ENCODE results near the gene LHPP.
A peak's percentile ranks its signal among the peaks of the same experiment; 100 is the strongest.

LHPP gene

DNA sequence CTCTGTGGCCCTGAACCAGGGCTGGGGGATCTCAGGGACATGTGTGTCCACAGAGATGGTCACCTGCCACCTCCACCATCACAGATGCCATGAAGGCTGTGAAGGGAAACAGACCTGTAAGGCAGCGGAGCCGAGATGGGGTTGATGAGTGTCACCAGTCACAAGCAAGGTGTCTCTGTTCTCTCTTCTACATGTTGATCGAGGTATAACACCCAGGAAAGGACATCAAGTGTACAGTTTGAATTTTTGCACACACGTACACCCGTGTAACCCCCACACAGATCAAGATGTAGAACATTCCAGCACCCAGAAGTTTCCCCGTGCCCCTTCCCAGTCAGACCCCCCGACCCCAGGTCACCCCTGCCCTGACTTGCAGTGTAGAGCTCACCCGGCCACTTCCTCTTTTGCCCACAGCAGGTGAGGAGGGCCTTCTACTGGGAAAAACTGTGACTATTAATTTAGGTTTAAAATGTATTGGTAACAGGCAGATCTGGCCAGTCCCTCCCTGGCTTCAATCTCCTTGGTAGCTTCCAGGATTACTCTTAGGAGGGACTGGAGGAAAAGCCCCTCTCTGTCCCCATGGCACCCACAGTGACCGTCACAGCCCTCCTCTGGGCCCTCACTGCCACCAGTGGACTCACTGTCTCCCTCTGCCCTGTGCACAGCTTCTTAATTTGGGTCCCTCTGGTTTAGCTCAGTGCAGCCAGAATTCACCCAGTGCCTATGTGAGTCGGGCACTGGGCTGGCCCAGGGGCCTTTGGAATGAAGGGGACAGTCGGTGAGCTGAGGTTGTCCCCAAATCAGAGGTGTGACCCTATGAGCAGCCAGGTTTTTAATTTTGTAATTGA lies 108.2 kb downstream of the LHPP start:
- Histone ChIP-seq H3K18ac (ENCODE audit: low read length) (peak overlapping the region; percentile 86), H2BK120ac (ENCODE audit: low read depth, low read length) (no peak overlapping the region), H3K79me1 (ENCODE audit: low read depth, low read length) (no peaks in the 10 kb centered on the region), H3K4me2 (ENCODE audit: insufficient read depth, low read length, poor library complexity, severe bottlenecking) (no peak overlapping the region), H2AK5ac (ENCODE audit: low read depth, low read length) (peak overlapping the region; percentile 38), H2BK15ac (ENCODE audit: low read length) (peak overlapping the region; percentile 65), H2AFZ (ENCODE audit: low read length) (peak overlapping the region; percentile 38), H3K14ac (ENCODE audit: low read length) (no peak overlapping the region), H4K8ac (ENCODE audit: low read depth, low read length) (no peak overlapping the region), H3K4me1 (ENCODE audit: control insufficient read depth in 2 of 2, insufficient read depth in 1 of 2, low read depth in 1 of 2, low read length in 2 of 2) (peaks cover 16 to 24% of the 10 kb centered on the region in 2 donors), H2BK12ac (ENCODE audit: low read length) (no peak overlapping the region), H3K27ac (replicated peaks; ENCODE audit: low read length) (no peak overlapping the region), H3K23ac (ENCODE audit: low read depth, low read length, poor library complexity) (no peak overlapping the region), H2BK5ac (ENCODE audit: low read length) (no peak overlapping the region), H3K36me3 (replicated peaks in 1 of 2; ENCODE audit: control insufficient read depth in 2 of 2, insufficient read depth in 2 of 2, low read length in 2 of 2) (no peaks in the 10 kb centered on the region), H3K27me3 (ENCODE audit: control insufficient read depth in 3 of 3, insufficient read depth in 3 of 3, low read depth in 1 of 3, low read length in 3 of 3) (peaks cover 0 to 3% (median 0%) of the 10 kb centered on the region in 3 experiments), H3K9me3 (replicated peaks in 1 of 2; ENCODE audit: control insufficient read depth in 2 of 2, insufficient read depth in 1 of 2, low read depth in 1 of 2, low read length in 2 of 2) (peaks cover 0 to 4% of the 10 kb centered on the region in 2 donors), H4K91ac (ENCODE audit: low read depth, low read length, poor library complexity) (no peak overlapping the region), H3K9ac (ENCODE audit: low read depth, low read length, poor library complexity) (peak overlapping the region; percentile 81), H3K4me3 (ENCODE audit: low read length in 2 of 2) (no peak overlapping the region), H3K4ac (ENCODE audit: low read length) (no peak overlapping the region)
- no CpG with 5 or more reads among the region's 11 CpGs for WGBS, 2 donors (ENCODE audit: extremely low coverage in 2 of 2, insufficient read length in 2 of 2, insufficient replicate concordance in 1 of 2)
- DNase-seq (ENCODE audit: low spot score): no peak

DNA sequence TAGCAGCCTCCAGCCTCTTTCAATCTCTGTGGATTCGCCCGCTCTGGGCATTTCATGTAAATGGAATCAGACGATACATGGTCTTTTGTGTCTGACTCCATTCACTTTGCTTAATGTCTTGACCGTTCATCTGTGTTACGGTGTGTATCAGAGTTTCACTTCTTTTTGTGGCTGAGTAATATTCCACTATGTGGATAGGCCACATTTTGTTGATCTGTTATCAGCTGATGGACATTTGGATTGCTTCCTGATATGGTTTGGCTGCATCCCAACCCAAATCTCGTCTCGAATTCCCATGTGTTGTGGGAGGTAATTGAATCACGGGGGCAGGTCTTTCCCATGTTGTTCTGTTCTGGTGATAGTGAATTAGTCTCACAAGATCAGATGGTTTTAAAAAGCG lies 109.0 kb downstream of the LHPP start:
- H2BK15ac ChIP-seq (ENCODE audit: low read length): no peak overlapping the region
- H3K4ac ChIP-seq (ENCODE audit: low read length): no peak overlapping the region
- H2AFZ ChIP-seq (ENCODE audit: low read length): no peak overlapping the region
- peaks cover 0 to 11% (median 0%) of the 10 kb centered on the region in 3 experiments for H3K27me3 ChIP-seq (ENCODE audit: control insufficient read depth in 3 of 3, insufficient read depth in 3 of 3, low read depth in 1 of 3, low read length in 3 of 3)
- H3K23ac ChIP-seq (ENCODE audit: low read depth, low read length, poor library complexity): no peak overlapping the region
- H2BK120ac ChIP-seq (ENCODE audit: low read depth, low read length): no peak overlapping the region
- H3K9ac ChIP-seq (ENCODE audit: low read depth, low read length, poor library complexity): no peak overlapping the region
- no peaks in the 10 kb centered on the region for H3K36me3 ChIP-seq (replicated peaks in 1 of 2; ENCODE audit: control insufficient read depth in 2 of 2, insufficient read depth in 2 of 2, low read length in 2 of 2)
- no peak overlapping the region for H3K4me3 ChIP-seq (ENCODE audit: low read length in 2 of 2)
- H2BK5ac ChIP-seq (ENCODE audit: low read length): no peak overlapping the region
- no peak overlapping the region for H2BK12ac ChIP-seq (ENCODE audit: low read length)
- H3K14ac ChIP-seq (ENCODE audit: low read length): no peak overlapping the region
- H3K27ac ChIP-seq (replicated peaks; ENCODE audit: low read length): no peak overlapping the region
- no peak overlapping the region for H3K18ac ChIP-seq (ENCODE audit: low read length)
- H3K4me1 ChIP-seq (ENCODE audit: control insufficient read depth in 2 of 2, insufficient read depth in 1 of 2, low read depth in 1 of 2, low read length in 2 of 2): peaks cover 9 to 16% of the 10 kb centered on the region in 2 donors
- no peak overlapping the region for H3K4me2 ChIP-seq (ENCODE audit: insufficient read depth, low read length, poor library complexity, severe bottlenecking)
- no peak overlapping the region for H4K91ac ChIP-seq (ENCODE audit: low read depth, low read length, poor library complexity)
- WGBS, 2 donors (ENCODE audit: extremely low coverage in 2 of 2, insufficient read length in 2 of 2, insufficient replicate concordance in 1 of 2): no CpG with 5 or more reads among the region's 9 CpGs
- H2AK5ac ChIP-seq (ENCODE audit: low read depth, low read length): no peak overlapping the region
- H3K79me1 ChIP-seq (ENCODE audit: low read depth, low read length): no peaks in the 10 kb centered on the region
- peaks cover 0 to 4% of the 10 kb centered on the region in 2 donors for H3K9me3 ChIP-seq (replicated peaks in 1 of 2; ENCODE audit: control insufficient read depth in 2 of 2, insufficient read depth in 1 of 2, low read depth in 1 of 2, low read length in 2 of 2)
- DNase-seq (ENCODE audit: low spot score): no peak
- H4K8ac ChIP-seq (ENCODE audit: low read depth, low read length): no peak overlapping the region

DNA sequence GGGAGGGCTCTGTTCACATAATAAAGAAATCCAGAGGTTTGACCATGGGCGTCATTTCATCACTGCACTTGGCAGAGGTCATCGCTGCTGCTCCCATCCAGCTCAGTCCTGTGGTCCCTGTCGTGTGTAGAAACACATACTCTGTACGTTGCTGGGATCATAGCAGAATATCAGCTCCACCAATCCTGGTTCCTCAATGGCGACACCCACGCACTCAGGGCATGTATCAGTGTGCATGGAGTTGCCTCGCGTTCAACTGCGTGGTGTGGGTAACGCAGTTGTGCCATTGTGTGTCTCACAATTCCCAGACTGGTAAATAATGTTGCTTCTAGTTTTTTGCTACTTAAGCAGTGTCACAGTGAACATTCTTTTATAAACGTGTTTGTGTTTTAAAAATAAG lies 111.1 kb downstream of the LHPP start:
- H3K18ac ChIP-seq (ENCODE audit: low read length): no peak overlapping the region
- peaks cover 0 to 4% of the 10 kb centered on the region in 2 donors for H3K9me3 ChIP-seq (replicated peaks in 1 of 2; ENCODE audit: control insufficient read depth in 2 of 2, insufficient read depth in 1 of 2, low read depth in 1 of 2, low read length in 2 of 2)
- no peak overlapping the region for H4K91ac ChIP-seq (ENCODE audit: low read depth, low read length, poor library complexity)
- H3K9ac ChIP-seq (ENCODE audit: low read depth, low read length, poor library complexity): peak overlapping the region; percentile 83
- peak overlapping the region; percentile 99 for H4K8ac ChIP-seq (ENCODE audit: low read depth, low read length)
- H3K27me3 ChIP-seq (ENCODE audit: control insufficient read depth in 3 of 3, insufficient read depth in 3 of 3, low read depth in 1 of 3, low read length in 3 of 3): peaks cover 0 to 15% (median 0%) of the 10 kb centered on the region in 3 experiments
- H2AK5ac ChIP-seq (ENCODE audit: low read depth, low read length): no peak overlapping the region
- no peak overlapping the region for H3K27ac ChIP-seq (replicated peaks; ENCODE audit: low read length)
- H3K23ac ChIP-seq (ENCODE audit: low read depth, low read length, poor library complexity): no peak overlapping the region
- H2BK15ac ChIP-seq (ENCODE audit: low read length): no peak overlapping the region
- H2BK5ac ChIP-seq (ENCODE audit: low read length): no peak overlapping the region
- H3K4ac ChIP-seq (ENCODE audit: low read length): no peak overlapping the region
- no peak overlapping the region for H3K4me2 ChIP-seq (ENCODE audit: insufficient read depth, low read length, poor library complexity, severe bottlenecking)
- no peaks in the 10 kb centered on the region for H3K36me3 ChIP-seq (replicated peaks in 1 of 2; ENCODE audit: control insufficient read depth in 2 of 2, insufficient read depth in 2 of 2, low read length in 2 of 2)
- no peak overlapping the region for H3K14ac ChIP-seq (ENCODE audit: low read length)
- H2BK12ac ChIP-seq (ENCODE audit: low read length): no peak overlapping the region
- peak overlapping the region in 1 of 2 donors; percentile 55 for H3K4me3 ChIP-seq (ENCODE audit: low read length in 2 of 2)
- H2AFZ ChIP-seq (ENCODE audit: low read length): no peak overlapping the region
- H3K4me1 ChIP-seq (ENCODE audit: control insufficient read depth in 2 of 2, insufficient read depth in 1 of 2, low read depth in 1 of 2, low read length in 2 of 2): peaks cover 5 to 13% of the 10 kb centered on the region in 2 donors
- no CpG with 5 or more reads among the region's 11 CpGs for WGBS, 2 donors (ENCODE audit: extremely low coverage in 2 of 2, insufficient read length in 2 of 2, insufficient replicate concordance in 1 of 2)
- no peak for DNase-seq (ENCODE audit: low spot score)
- no peaks in the 10 kb centered on the region for H3K79me1 ChIP-seq (ENCODE audit: low read depth, low read length)
- H2BK120ac ChIP-seq (ENCODE audit: low read depth, low read length): no peak overlapping the region

DNA sequence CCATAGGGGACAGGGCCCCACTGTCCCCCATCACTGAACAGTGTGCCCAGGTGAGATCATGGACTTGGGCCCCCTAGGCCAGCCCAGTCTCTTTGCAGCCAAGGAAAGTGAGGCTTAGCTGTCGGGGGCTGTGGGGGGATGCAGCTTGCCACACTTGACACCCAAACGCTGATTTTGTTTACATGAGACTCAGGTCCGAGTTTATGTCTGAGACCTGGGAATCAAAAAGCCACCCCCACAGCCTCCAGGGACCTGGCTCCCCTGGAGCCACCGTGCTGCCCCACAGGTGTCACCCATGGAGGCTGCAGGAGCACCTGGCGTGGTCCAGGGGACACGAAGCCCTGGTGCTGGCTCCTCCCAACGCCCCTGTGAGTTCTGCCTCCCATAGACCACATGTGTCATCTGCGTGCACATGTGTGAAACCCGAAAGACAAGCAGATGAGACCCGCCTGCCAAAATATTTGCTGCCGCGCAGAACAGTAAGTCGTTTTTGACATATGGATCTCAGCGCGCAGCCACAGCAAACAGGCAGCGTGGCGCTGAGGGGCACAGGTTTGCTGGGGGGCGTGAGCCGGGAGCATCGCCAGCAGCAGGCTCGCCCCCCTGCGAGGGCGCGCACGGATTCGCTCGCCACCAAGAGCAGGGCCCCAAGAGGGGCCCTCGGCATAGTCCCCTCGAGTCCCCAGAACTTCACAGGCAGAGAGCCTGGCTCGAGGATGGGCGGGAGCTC lies 112.3 kb downstream of the LHPP start:
- no peak overlapping the region for H4K8ac ChIP-seq (ENCODE audit: low read depth, low read length)
- H2BK120ac ChIP-seq (ENCODE audit: low read depth, low read length): no peak overlapping the region
- no peaks in the 10 kb centered on the region for H3K36me3 ChIP-seq (replicated peaks in 1 of 2; ENCODE audit: control insufficient read depth in 2 of 2, insufficient read depth in 2 of 2, low read length in 2 of 2)
- H3K4ac ChIP-seq (ENCODE audit: low read length): no peak overlapping the region
- H4K91ac ChIP-seq (ENCODE audit: low read depth, low read length, poor library complexity): no peak overlapping the region
- no peak overlapping the region for H3K14ac ChIP-seq (ENCODE audit: low read length)
- no peak overlapping the region for H3K4me2 ChIP-seq (ENCODE audit: insufficient read depth, low read length, poor library complexity, severe bottlenecking)
- no peak overlapping the region for H3K27ac ChIP-seq (replicated peaks; ENCODE audit: low read length)
- H3K18ac ChIP-seq (ENCODE audit: low read length): peak overlapping the region; percentile 19
- peaks cover 0 to 4% of the 10 kb centered on the region in 2 donors for H3K9me3 ChIP-seq (replicated peaks in 1 of 2; ENCODE audit: control insufficient read depth in 2 of 2, insufficient read depth in 1 of 2, low read depth in 1 of 2, low read length in 2 of 2)
- WGBS, 2 donors (ENCODE audit: extremely low coverage in 2 of 2, insufficient read length in 2 of 2, insufficient replicate concordance in 1 of 2): no CpG with 5 or more reads among the region's 31 CpGs
- H3K27me3 ChIP-seq (ENCODE audit: control insufficient read depth in 3 of 3, insufficient read depth in 3 of 3, low read depth in 1 of 3, low read length in 3 of 3): peaks cover 0 to 15% (median 0%) of the 10 kb centered on the region in 3 experiments
- H2AK5ac ChIP-seq (ENCODE audit: low read depth, low read length): peak overlapping the region; percentile 56
- no peak overlapping the region for H3K4me3 ChIP-seq (ENCODE audit: low read length in 2 of 2)
- no peaks in the 10 kb centered on the region for H3K79me1 ChIP-seq (ENCODE audit: low read depth, low read length)
- H2BK5ac ChIP-seq (ENCODE audit: low read length): no peak overlapping the region
- H3K23ac ChIP-seq (ENCODE audit: low read depth, low read length, poor library complexity): no peak overlapping the region
- H2BK15ac ChIP-seq (ENCODE audit: low read length): peak overlapping the region; percentile 24
- no peak overlapping the region for H2AFZ ChIP-seq (ENCODE audit: low read length)
- H2BK12ac ChIP-seq (ENCODE audit: low read length): no peak overlapping the region
- H3K9ac ChIP-seq (ENCODE audit: low read depth, low read length, poor library complexity): peak overlapping the region; percentile 65
- peaks cover 5 to 8% of the 10 kb centered on the region in 2 donors for H3K4me1 ChIP-seq (ENCODE audit: control insufficient read depth in 2 of 2, insufficient read depth in 1 of 2, low read depth in 1 of 2, low read length in 2 of 2)
- no peak for DNase-seq (ENCODE audit: low spot score)

Measured in neuronal stem cell (in vitro differentiated cells).